ENCODE results near the gene SPN.
"Not testable (repeated sequence)": the region's sequence is repeated elsewhere in the genome, so short reads cannot be mapped to it uniquely, and the experiment has no call there.

The SPN gene

DNA sequence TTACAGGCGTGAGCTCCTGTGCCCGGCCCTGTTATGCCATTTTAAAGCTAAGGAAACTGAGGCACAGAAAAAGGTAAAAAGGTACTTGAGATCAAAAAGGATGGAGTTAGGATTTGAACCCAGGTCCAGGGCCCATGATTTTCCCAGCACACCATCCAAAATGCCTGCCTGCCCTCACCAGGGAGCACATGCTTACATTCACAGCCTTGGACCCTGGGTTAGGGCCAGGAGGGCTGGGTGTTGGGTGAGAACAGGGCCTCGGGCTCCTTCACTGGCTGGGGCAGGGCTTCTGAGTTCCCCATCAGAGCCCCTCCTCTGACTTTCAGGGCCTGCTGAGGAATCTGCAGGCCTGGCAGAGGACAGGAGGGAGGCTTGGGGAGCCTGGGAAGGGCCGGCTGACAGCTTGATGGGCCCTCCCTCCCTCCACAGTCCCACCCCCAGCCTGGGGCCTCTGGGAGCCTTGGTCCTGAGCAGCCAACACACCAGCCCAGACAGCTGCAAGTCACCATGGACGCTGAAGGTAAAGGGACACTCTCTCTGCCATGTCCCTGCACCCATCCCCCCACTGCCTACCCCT is 15.7 kb downstream of the SPN start, which contains the start of gene QPRT:
QPRT (plus strand) TSS at position 490 of the 577 bp plus-strand sequence; CDS start at position 508, 18 bp downstream.
- peak; percentile 85 for DNase-seq

DNA sequence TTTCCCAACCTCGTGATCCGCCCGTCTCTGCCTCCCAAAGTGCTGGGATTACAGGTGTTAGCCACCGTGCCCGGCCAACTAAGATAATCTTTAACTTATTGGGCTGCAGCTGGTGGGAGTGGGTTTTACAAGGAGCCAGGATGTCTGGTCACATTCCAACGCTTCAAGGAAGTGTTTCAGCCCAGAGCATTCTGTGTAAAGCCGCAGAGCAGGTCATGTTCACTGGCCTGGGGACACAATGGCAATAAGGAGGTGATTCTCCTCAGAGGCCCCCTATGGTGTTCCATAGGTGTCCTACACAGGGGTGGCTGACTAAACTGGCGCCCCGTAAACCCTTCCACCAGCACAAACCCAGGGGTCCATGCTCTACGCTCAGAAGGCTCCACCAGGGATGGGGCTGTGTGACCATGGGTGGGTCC is 17.1 kb downstream of the SPN start:
- no peak for DNase-seq

DNA sequence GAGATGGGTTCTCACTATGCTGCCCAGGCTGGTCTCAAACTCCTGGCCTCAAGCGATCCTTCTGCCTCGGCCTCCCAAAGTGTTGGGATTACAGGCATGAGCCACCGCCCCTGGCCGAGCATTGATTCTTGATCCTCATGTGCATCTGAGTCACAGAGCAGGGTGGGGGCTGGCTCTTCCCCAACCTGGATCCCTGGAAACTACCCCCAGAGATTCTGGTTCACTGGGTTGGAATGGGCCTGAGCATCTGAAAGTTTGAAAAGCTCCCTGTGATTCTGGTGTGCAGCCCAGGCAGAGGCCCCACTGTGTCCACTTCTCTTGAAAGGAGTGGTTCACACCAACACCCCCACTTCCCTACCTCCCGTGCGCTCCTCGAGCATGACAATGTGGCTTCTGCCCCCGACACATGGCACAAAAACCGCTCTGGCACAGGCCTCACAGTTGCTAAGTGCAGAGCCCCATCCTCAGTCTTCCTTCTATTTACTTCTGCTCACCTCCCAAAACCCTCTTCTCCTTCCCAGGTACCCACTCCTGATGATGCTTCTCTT is 20.6 kb downstream of the SPN start:
- no peak for DNase-seq

DNA sequence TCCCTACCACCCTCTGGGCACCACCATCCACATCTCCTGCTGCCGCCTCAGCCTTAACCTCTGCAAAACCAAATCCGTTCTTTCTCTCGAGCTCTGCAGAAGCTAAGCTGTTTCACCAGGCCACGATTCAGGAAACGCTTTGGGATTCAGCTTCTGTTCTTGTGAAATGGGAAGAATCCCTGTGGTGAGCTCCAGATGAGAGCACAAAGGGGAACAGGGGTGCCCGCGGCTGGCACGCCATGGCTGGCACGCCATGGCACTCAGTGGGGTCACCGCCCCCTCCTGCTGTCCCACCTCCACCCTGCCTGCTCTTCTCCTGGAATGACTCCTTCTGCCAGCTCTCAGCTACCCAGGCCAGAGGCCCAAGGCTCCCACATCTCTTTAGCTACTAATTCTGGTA is 21.6 kb downstream of the SPN start:
- DNase-seq: no peak

DNA sequence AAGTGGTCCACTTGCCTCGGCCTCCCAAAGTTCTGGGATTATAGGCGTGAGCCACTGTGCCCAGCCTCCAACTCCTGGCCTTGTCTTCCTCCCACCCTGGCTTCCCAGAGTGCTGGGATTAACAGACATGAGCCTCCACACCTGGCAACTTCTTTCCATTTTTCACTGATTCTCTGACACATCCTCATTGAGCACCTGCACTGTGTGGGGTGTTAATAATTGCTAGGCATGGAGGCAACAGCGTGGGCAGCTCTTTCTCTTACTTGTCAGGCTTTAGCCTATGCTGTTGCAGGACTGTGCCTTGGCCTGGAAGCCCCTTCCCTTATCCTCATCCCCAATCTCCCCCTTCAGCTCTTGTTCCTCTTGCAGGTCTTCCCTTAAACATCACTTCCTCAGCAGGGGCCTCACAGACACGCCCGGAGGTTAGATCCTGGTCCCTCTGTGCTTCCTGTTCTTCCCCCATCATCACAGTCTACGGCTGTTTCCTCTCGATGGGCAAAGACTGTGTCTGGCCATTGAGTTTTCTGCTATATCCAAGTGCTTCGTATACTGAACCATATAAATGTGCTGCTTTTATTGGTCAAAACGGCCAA is 23.8 kb downstream of the SPN start:
- DNase-seq: no peak

DNA sequence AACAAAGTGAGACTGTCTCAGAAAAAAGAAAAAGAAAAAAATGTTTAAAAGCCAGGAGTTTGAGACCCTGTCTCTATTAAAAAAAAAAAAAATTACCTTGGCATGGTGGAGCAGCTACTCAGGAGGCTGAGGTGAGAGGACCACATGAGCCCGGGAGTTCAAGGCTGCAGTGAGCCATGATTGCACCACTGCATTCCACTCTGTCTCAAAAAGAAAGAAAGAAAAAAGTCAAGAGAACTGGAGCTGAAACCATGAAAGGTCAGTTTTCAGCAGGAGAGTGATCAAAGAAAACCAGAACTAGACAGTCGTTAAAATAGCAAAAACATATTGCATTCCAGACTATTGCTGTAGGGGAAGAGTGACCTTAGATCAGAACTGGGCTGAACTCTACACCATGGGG is 24.7 kb downstream of the SPN start:
- DNase-seq: no peak

DNA sequence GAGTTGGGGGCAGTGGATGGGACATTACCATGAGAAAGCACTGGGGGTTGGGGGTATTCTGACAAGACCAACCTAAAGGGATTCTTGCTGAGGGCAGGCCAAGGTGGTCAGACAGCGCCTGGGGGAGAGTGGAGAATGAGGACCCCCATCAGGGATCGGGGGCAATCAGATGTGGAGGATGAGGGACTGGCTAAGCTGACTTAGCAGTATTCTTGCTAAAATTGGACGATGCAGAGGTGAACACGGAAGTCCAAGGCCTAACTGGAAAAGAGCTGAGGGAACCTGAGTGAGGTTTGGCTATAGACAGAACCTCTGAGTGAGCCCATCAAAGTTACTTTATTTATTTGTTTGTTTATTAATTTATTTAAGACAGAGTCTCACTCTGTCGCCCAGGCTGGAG is 25.1 kb downstream of the SPN start:
- no peak for DNase-seq

DNA sequence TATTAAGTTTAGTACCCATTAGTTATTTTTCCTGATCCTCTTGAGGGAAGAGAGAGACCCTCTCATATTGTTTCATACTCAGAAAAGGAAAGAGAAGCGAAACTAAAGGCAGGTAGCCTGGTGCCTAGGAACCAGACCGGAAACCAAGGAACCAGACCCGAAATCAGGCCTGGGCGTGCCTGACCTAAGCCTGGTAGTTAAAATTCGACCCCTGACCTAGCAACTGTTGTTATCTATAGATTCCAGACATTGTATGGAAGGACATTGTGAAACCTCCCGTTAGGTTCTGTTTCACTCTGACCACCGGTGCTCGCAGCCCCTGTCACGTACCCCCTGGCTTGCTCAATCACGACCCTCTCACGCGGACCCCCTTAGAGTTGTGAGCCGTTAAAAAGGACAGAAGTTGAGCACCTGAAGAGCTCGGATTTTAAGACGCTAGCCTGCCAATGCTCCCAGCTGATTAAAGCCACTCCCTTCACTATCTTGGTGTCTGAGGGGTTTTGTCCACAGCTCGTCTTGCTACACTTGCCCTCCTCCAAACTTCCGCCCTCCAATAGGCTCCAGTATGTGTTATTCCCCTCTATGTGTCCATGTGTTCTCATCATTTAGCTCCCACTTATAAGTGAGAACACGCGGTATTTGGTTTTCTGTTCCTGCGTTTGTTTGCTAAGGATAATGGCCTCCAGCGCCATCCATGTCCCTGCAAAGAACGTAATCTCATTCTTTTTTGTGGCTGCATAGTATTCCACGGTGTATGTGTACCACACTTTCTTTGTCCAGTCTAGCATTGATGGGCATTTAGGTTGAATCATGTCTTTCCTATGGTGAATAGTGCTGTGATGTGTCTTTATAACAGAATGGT is 26.7 kb downstream of the SPN start:
- DNase-seq: not testable (repeated sequence)

DNA sequence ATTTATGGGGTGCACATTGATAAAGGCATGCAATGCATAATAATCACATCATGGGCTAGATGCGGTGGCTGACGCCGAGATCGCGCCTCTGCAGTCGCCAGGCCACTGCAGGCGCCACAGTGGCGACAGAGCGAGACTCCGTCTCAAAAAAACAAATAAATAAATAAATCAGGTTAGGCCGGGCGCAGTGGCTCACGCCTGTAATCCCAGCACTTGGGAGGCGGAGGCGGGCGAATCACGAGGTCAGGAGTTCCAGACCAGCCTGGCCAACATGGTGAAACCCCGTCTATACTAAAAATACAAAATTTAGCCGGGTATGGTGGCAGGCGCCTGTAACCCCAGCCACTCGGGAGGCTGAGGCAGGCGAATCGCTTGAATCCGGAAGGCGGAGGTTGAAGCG is 29.6 kb downstream of the SPN start:
- DNase-seq: not testable (repeated sequence)

DNA sequence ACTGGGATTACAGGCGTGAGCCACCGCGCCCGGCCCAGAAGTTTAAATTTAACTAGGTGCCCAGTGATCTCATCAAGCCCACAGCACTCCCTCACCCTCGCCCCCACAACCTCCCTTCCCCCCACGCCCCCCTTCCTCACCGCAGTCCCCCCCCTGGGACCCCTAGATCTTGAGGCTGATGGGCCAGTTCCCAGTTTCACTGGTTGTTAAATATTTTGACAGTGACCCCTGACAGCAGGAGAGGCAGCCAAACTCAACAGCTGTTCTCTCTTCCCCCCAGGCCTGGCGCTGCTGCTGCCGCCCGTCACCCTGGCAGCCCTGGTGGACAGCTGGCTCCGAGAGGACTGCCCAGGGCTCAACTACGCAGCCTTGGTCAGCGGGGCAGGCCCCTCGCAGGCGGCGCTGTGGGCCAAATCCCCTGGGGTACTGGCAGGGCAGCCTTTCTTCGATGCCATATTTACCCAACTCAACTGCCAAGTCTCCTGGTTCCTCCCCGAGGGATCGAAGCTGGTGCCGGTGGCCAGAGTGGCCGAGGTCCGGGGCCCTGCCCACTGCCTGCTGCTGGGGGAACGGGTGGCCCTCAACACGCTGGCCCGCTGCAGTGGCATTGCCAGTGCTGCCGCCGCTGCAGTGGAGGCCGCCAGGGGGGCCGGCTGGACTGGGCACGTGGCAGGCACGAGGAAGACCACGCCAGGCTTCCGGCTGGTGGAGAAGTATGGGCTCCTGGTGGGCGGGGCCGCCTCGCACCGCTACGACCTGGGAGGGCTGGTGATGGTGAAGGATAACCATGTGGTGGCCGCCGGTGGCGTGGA is 31.5 kb downstream of the SPN start:
- peak; percentile 81 for DNase-seq

DNA sequence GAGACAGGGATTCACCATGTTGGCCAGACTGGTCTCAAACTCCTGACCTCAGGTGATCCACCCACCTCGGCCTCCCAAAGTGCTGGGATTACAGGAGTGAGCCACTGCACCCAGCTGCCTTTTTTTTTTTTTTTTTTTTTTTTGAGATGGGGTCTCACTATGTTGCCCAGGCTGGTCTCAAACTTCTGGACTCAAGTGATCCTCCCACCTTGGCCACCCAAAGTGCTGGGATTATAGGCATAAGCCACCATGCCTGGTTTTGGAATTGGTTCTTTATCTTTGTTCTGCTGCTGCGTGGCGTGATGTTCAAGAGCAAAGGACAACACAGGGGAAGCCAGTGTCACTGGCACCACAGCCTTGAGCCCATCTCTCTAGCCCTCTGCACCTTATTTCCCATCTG is 32.6 kb downstream of the SPN start:
- not testable (repeated sequence) for DNase-seq

DNA sequence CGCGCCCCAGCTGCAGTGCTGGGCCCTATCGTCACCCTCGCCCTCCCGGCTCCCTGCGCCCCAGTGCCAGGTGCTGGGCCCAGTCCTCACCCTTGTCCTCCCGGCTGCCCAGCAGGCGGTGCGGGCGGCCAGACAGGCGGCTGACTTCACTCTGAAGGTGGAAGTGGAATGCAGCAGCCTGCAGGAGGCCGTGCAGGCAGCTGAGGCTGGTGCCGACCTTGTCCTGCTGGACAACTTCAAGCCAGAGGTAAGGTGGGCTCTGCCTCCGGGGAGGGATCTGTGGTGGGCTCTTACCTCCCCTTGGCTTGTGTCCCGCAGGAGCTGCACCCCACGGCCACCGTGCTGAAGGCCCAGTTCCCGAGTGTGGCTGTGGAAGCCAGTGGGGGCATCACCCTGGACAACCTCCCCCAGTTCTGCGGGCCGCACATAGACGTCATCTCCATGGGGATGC is 33.9 kb downstream of the SPN start:
- DNase-seq: no peak

DNA sequence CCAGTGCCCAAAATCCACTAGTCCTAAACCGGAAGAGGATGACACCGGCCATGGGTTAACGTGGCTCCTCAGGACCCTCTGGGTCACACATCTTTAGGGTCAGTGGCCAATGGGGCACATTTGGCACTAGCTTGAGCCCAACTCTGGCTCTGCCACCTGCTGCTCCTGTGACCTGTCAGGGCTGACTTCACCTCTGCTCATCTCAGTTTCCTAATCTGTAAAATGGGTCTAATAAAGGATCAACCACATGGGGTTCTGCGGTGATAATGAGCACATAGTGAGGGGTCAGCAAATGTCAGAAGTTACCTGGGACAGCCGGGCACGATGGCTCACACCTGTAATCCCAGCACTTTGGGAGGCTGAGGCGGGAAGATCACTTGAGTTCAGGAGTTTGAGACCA is 34.3 kb downstream of the SPN start:
- DNase-seq: no peak

DNA sequence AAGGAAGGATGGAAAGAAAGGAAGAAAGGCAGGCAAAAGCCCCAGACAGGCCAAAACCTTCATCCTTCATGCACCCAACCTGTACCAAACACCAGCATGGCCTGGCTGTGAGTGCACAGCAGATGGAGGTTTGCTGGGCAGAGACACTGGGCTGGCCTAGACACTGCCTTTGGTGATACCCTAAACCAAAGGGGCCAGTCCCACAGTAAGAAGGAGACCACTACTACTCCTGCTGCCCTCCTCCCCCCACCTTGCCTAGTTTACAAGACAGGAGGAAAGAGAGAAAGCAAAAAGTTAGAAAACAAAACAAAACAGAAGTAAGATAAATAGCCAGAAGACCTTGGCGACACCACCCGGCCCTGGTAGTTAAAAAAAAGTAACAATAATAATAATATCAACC is 35.0 kb downstream of the SPN start:
- DNase-seq: no peak

DNA sequence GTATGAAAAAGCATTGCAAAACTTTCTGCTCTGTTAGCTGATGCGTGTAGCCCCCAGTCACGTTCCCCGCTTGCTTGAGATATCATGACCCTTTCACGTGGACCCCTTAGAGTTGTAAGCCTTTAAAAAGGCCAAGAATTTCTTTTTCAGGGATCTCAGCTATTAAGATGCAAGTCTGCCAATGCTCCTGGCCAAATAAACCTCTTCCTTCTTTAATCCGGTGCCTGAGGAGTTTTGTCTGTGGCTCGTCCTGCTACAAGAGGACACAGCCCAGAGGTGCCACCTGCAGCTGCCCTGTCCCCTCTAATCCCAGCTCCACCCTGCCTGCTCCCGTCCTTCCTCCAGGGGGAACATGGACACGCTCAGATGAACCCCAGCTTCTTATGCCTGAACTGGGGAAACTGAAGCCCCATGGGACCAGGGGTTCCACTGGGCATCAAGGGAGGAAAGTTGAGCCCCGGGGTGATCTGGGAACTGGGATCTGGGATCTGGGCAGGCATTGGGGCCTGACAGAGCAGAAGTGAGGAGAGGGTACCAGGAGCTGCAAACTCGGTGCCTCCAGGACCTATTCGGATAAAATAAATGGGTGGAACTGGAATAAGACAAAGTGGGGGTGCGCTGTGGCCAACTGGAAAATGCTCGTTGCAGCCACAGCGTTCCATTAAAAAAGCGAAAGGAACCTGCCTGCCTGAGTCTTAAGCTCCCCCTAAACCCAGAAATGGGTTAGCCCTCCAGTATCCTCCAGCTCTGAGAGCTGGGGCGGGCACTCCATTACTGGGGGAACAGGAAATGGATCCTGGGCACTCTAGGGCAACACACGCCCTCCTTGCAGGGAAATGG is 35.7 kb downstream of the SPN start:
- no peak for DNase-seq

DNA sequence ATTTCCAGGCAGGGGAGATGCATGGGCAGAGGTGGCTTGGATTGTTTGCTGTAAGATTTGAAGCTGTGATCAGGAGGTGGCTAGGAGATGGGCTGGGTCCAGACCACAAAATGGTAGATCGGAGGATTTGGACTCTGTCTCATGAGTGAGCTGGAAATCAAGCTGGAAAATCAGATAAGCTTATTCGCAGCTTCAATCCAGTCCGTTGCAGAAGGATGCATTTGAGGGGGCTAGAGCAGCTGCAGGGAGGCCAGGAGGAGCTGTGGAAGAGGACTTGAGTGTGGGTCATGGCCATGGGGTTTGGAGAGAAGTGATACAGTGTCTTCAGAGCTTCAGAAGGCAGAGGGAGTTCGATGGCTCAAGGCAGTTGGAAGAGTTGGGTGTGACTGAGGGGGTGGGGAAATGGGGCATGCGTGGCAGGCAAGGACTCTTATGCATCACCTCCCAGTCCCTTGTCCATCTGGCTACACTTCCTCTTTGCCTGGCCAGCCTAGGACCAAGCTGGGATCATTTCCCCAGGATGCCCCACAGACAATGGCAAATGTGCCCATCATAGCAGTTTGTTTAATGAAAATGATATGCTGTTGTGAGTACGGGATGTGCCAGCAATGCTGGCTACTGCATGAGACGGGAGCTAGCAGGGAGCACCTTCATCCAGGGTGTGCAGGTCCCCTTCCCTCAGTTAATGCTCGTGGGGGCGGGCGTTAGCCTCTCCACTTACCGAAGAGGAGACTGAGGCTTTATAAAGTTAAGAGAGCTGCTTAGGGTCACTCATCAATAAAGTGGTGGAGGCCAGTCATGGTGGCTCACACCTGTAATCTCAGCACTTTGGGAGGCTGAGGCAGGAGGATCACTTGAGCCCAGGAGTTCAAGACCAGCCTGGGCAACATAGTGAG is 36.5 kb downstream of the SPN start:
- DNase-seq: no peak

DNA sequence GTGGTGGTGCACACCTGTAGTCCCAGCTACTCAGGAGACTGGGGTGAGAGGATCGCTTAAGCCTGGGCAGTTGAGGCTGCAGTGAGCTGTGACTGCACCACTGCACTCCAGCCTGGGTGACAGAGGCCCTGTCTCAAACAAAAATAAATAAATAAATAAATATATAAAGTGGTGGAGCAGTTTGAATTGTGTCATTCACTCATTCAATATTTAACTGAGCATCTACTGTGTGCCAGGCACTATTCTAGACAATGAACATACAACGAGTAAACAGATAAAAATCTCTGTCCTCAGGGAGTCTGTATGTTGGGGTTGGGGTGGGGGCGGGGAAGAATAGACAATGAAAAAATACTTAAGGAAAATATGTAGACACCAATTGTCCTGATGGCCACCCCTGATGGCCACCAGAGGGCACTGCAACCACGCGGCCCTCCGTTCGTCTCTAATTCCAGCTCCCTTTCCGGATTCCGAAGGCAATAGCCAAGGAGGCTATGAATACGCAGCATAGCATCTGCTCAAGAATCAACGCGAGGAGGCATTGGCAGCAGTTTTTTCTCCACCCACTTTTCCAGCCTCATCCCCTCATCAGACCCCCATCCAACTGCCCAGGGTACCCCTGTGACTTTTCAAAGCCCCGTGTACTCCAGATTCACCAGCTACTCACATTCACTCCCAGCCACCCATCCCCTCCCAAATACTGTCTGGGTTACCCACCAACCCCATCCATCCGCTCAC is 37.4 kb downstream of the SPN start:
- DNase-seq: peak; percentile 76

DNA sequence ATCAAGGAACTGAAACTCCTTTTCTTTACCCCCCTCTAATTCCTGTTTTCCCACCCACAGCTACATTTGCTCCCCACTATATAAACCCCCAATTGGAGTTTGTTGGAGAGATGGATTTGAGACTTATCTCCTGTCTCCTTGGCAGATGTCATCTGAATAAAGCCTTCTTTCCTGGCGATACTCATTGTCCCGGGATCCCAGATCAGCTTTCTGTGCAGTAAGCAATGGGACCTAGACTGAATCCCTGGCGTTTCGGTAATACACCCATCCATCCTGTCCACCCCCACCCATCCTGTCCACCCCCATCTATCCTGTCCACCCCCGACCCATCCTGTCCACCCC is 38.1 kb downstream of the SPN start:
- no peak for DNase-seq

DNA sequence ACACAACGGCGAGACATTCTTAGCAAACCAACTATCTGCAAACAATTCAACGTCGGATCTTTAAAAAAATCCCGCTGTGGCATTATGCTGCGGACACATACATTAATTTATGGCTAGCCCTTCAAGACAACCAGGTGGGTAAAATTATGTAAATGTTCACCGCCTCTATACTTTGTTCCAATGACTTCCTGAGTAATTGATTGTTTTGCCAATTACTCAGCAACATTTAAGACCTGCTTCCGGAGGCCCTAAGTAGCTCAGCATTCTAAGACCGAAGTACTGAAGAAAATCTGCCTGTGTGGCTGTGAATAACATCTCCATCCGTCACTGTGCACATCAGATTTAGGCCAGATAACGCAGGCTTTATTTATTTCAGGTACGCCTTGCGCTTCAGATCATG is 39.2 kb downstream of the SPN start:
- DNase-seq: no peak

DNA sequence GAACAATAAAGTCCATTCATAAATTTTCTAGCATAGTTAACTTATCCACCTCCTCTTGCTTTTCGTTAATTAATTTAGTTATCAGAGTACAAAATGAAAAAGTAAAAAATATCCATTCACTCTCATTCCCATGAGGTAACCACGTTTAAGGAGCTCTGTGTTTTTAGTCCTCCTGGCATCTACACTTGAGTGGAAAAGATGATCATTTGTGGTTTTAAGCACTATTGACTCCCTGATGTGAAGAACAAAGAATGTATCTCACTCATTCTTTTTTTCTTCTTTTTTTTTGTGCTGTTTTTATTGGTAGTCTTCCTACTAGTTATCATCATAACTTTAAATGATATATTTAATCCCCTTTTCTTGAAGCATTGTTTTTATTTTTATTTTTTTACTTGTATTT is 42.0 kb downstream of the SPN start:
- no peak for DNase-seq
